Measurements from ENCODE around the gene GTSF1L. TPM values are rescaled to one million over a fixed set of nuclear protein-coding genes. Genes with fewer than 3 reads are reported as not detected.

The GTSF1L gene
- total RNA-seq, 1 experiment from 2014 or later = not detected

GRCh38 chr20:43716757-43717615, 9.8 kb downstream of the GTSF1L start:
- DNase-seq (ENCODE audit: low read depth) = no peak

DNA sequence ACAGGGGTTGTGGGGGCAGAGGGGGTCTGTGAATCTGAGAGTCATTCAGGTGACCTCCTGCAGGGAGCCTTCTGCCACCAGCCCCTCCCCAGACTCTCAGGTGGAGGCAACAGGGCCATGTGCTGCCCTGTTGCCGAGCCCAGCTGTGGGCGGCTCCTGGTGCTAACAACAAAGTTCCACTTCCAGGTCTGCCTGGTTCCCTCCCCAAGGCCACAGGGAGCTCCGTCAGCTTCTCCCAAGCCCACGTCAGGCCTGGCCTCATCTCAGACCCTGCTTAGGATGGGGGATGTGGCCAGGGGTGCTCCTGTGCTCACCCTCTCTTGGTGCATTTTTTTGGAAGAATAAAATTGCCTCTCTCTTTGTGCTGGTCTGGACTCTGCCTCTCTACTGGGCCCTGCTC, 10.7 kb downstream of the GTSF1L start:
- DNase-seq (ENCODE audit: low read depth) = no peak

GRCh38 chr20:43715511-43715910, 11.3 kb downstream of the GTSF1L start:
- DNase-seq (ENCODE audit: low read depth) = no peak

DNA sequence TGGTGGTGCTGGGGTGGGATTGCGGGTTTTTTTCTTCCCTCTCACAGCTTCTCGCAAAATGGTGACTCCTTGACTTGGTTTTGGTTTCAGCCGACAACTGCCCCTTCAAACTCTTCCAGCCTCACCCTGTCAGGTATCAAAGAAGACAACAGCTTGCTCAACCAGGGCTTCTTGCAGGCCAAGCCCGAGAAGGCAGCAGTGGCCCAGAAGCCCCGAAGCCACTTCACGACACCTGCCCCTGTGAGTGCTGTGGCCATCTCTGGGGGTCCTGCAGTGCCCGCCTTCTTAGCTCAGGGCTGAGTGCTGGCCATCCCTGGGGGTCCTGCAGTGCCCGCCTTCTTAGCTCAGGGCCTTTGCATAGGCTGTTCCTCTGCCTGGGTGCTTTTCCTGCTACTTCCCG, 11.8 kb downstream of the GTSF1L start:
- no peak for DNase-seq (ENCODE audit: low read depth)

DNA sequence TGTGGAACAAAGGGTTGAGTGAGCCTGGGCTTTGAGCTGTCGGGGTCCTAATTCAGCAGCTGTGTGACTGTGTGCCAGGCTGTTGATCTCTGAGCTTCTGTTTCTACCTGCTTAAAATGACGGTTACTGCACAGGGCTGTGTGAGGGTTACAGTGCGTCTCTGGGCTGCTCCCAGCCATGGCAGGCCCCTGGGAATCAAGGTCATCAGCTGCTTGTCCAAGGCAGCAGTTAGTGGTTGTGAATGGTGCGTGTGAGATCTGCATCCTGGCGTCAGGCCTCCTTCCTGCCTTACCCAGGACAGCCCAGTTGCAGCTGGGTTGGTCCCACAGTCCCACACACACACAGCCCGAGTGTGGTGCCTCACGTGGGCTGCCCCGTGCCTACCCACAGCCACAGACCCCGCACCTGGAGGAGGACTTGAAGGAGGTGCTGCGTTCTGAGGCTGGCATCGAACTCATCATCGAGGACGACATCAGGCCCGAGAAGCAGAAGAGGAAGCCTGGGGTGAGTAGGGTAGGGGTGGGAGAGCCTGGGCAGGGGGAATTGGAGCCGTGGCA, 15.6 kb downstream of the GTSF1L start:
- DNase-seq (ENCODE audit: low read depth) = no peak

DNA sequence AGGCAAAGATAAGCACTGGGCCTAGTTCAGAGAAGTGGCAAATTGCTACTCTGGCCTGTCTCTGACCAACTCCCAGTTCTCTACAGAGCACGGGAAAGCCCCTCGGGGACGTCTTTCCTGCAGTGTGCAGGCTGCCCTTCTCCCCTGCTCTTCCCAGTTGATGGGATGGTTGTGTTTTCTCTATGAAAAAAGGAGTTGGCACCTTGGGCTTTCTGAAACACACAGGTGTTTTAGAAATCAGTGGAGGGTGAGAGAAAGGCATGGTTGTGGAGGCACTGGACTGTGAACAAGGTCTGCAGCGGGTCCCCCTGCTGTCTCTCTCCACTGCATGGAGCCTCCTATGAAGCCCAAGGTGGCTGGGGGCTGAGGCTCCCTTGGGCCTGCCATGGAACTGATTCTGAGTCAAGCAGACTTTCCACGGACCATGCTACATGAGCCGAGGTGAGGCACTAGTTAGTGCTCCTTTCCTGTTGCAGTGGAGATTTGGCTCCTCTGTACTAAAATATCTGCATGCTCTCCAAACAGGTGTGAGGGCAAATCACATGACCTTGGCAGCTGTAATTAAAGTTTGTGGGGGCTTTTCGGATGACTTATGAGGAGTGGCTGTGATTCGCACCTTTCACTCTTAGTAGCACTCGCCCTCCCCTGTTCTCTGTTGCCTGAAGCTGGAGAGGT, 16.3 kb downstream of the GTSF1L start:
- DNase-seq (ENCODE audit: low read depth) = no peak

- no peak for DNase-seq (ENCODE audit: low read depth)
These were observed 24.3 kb downstream of the GTSF1L start for GRCh38 chr20:43702502-43702901.

GRCh38 chr20:43700627-43701026, 26.2 kb downstream of the GTSF1L start:
- DNase-seq (ENCODE audit: low read depth) = no peak

- no peak for DNase-seq (ENCODE audit: low read depth)
These were observed 26.7 kb downstream of the GTSF1L start for GRCh38 chr20:43699941-43700565.

GRCh38 chr20:43695571-43695970, 31.2 kb downstream of the GTSF1L start:
- DNase-seq (ENCODE audit: low read depth) = no peak

DNA sequence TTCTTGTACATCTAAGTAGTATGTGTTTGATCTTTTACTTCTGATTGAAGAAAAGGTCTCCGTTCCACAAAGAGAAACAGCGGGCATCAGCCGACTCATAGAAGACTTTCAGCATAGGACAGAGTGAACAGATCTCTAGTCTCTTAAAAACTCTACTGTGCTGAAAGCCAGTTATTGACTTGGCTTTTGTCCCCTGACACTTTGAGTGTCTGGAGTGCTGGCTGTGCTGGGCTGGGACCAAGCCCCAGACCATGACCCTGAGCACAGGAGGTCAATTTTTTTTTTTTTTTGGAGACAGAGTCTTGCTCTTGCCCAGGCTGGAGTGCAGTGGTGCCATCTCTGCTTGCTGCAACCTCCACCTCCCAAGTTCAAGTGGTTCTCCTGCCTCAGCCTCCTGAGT, 32.0 kb downstream of the GTSF1L start:
- no peak for DNase-seq (ENCODE audit: low read depth)

- DNase-seq (ENCODE audit: low read depth) = peak; percentile 62
These were observed 34.8 kb downstream of the GTSF1L start for GRCh38 chr20:43691928-43692524.

GRCh38 chr20:43690943-43691598, 35.7 kb downstream of the GTSF1L start:
- DNase-seq (ENCODE audit: low read depth) = no peak

GRCh38 chr20:43689165-43689564, 37.6 kb downstream of the GTSF1L start:
- DNase-seq (ENCODE audit: low read depth) = no peak

DNA sequence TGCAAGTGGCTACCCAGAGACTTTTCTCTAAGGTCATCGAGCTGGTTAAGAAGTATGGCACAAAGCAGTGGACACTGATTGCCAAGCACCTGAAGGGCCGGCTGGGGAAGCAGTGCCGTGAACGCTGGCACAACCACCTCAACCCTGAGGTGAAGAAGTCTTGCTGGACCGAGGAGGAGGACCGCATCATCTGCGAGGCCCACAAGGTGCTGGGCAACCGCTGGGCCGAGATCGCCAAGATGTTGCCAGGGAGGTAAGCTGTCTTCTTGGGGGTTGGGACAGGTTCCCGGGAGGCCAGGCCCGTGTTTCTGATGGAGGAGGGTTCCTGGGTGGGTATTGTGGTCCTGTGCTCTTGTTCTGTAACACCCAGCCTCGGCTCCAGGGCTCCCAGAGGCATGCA, 40.0 kb downstream of the GTSF1L start:
- no peak for DNase-seq (ENCODE audit: low read depth)

DNA sequence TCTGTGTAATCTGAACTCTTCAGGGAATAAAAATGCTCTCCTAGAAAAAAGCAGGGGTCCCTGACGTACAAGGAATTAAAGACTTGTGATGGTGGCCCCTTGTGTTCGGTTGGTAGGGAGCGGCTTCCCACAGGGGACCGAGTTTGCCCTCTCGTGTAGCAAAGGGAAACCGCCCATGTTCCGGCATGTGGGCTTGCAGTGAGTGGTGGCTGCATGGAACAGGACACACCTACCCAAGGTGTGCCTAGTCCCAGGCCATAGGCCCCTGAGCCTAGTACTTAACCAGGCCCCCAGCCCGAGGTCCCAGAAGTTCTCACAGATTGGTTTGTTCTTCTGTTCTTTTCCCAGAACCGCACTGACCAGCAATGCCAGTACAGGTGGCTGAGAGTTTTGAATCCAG, 44.4 kb downstream of the GTSF1L start:
- no peak for DNase-seq (ENCODE audit: low read depth)

DNA sequence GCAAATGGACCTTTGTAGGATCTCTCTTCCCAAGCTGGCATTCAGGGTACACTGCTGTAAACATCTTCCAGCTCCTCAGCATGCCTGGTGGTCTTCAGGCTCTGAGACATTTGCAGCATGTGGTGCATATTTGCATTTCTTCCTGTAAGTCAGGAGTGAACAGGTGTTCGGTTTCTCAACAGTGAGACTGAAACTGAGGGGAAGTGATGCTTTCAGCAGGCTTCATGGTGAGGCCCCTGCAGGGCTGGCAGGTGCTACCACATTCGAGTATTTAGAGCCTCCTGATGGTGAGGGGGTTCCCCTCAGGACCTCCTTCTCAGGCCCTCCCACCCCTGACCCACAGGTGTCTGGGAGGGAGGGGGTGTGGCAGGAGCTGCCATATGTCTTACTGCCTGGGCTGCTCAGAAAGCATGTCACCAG, 44.8 kb downstream of the GTSF1L start:
- DNase-seq (ENCODE audit: low read depth) = no peak

- DNase-seq (ENCODE audit: low read depth) = no peak
These were observed 45.3 kb downstream of the GTSF1L start for GRCh38 chr20:43681468-43681942.

- no peak for DNase-seq (ENCODE audit: low read depth)
These were observed 45.8 kb downstream of the GTSF1L start for GRCh38 chr20:43680981-43681380.

GRCh38 chr20:43676368-43676767, 50.4 kb downstream of the GTSF1L start:
- no peak for DNase-seq (ENCODE audit: low read depth)

Data from M059J (cell line).